Esophagus muscularis mucosa (tissue), 4 donors: ENCODE measurements around the gene SENP3.

Experiments
- EP300 ChIP-seq: sonication (generic); formaldehyde crosslinking; IDR thresholded peaks from one replicate; pipeline ENCODE4 v1.6.1; 2017; ENCODE audit warnings: antibody characterized with exemption
- POLR2AphosphoS5 ChIP-seq, 2 donors: sonication (generic); formaldehyde crosslinking; IDR thresholded peaks; one replicate each; pipeline ENCODE4 v1.6.1; 2017; ENCODE audit warnings: antibody characterized with exemption in 2 of 2
- TF ChIP-seq, protein P1 (sequence below), 3 experiments: fragments of 200-600 bp in 2 of 3; fragments of 450-650 bp in 1 of 3; sonication (generic) in 2 of 3; IDR thresholded peaks; one replicate each; pipeline ENCODE4 v1.5.1; 2017 to 2019; ENCODE audit warnings: antibody characterized with exemption in 3 of 3, mild to moderate bottlenecking in 2 of 3, moderate library complexity in 1 of 3

DNA sequence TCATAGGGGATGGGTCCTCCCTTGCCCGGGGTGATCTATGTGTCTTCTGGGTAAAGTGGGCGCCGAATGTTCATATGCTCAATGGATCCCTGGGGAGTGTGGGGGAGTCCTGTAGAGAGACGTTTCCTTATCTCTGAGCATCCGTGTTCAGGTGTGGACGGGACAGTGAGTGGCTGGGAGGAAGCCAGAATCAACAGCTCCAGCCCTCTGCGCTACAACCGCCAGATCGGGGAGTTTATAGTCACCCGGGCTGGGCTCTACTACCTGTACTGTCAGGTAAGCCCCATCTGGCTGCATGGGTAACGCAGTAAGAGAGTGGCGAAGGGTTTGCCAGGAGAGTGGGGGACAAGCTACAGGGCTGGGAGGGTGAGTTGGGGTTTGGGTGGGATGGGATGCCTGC, 5.1 kb upstream of the SENP3 start:
- TF ChIP-seq, protein P1, sequence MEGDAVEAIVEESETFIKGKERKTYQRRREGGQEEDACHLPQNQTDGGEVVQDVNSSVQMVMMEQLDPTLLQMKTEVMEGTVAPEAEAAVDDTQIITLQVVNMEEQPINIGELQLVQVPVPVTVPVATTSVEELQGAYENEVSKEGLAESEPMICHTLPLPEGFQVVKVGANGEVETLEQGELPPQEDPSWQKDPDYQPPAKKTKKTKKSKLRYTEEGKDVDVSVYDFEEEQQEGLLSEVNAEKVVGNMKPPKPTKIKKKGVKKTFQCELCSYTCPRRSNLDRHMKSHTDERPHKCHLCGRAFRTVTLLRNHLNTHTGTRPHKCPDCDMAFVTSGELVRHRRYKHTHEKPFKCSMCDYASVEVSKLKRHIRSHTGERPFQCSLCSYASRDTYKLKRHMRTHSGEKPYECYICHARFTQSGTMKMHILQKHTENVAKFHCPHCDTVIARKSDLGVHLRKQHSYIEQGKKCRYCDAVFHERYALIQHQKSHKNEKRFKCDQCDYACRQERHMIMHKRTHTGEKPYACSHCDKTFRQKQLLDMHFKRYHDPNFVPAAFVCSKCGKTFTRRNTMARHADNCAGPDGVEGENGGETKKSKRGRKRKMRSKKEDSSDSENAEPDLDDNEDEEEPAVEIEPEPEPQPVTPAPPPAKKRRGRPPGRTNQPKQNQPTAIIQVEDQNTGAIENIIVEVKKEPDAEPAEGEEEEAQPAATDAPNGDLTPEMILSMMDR (IDR thresholded peaks at IDR 0.05), result no peak
- TF ChIP-seq POLR2AphosphoS5 (IDR thresholded peaks at IDR 0.05) (no peak), EP300 (no peak)
